Neural progenitor cell (in vitro differentiated cells): ENCODE measurements around the gene CD63. TPM values are rescaled to one million over a fixed set of nuclear protein-coding genes. Genes with fewer than 3 reads are reported as not detected.
A peak's percentile ranks its signal among the peaks of the same experiment; 100 is the strongest.

ENCODE experiments used
- DNase-seq: peaks from one replicate; pipeline ENCODE4 v3.0.0-alpha.2; 2016; ENCODE audit warnings: low spot score
- H2AFZ ChIP-seq: fragments of 200-600 bp; sonication (generic); replicated peaks from 2 replicates; pipeline ENCODE4 v1.6.1; 2016; ENCODE audit warnings: antibody characterized with exemption
- H3F3A ChIP-seq: fragments of 200-600 bp; sonication (generic); 2 replicates; pipeline ENCODE4 v1.6.1; 2016; ENCODE audit warnings: antibody characterized with exemption, low read depth
- H3K27ac ChIP-seq: fragments of 200-600 bp; sonication (generic); 2 replicates; pipeline ENCODE4 v1.5.1; 2016; ENCODE audit warnings: mild to moderate bottlenecking
- H3K27me3 ChIP-seq: fragments of 200-600 bp; sonication (generic); 2 replicates; pipeline ENCODE4 v1.6.1; 2016; ENCODE audit warnings: mild to moderate bottlenecking, moderate library complexity
- H3K36me3 ChIP-seq: fragments of 200-600 bp; sonication (generic); 2 replicates; pipeline ENCODE4 v1.5.1; 2016
- H3K4me1 ChIP-seq: fragments of 200-600 bp; sonication (generic); 2 replicates; pipeline ENCODE4 v1.6.1; 2016; ENCODE audit warnings: mixed run types
- H3K4me2 ChIP-seq: fragments of 200-600 bp; sonication (generic); 2 replicates; pipeline ENCODE4 v1.6.1; 2016
- H3K4me3 ChIP-seq: fragments of 200-600 bp; sonication (generic); 2 replicates; pipeline ENCODE4 v1.5.1; 2016
- H3K79me2 ChIP-seq: fragments of 200-600 bp; sonication (generic); 2 replicates; pipeline ENCODE4 v1.6.1; 2016; ENCODE audit warnings: low read depth
- H3K9ac ChIP-seq: fragments of 200-600 bp; sonication (generic); 2 replicates; pipeline ENCODE4 v1.6.1; 2016
- H3K9me3 ChIP-seq: fragments of 200-600 bp; sonication (generic); 2 replicates; pipeline ENCODE4 v1.5.1; 2016; ENCODE audit warnings: low read depth
- H4K20me1 ChIP-seq: fragments of 200-600 bp; sonication (generic); 2 replicates; pipeline ENCODE4 v1.6.1; 2016; ENCODE audit warnings: low read depth
- H3K27ac Mint-ChIP-seq: 3 replicates; pipeline ENCODE4 v1.8.0; 2021; ENCODE audit warnings: mixed read lengths
- H3K27me3 Mint-ChIP-seq: 2 replicates; pipeline ENCODE4 v1.8.0; 2022; ENCODE audit warnings: low read depth, mild to moderate bottlenecking, inconsistent platforms, moderate library complexity, mixed read lengths; ENCODE audit not compliant: insufficient read depth
- H3K36me3 Mint-ChIP-seq: 3 replicates; pipeline ENCODE4 v1.8.0; 2021; ENCODE audit warnings: mixed read lengths
- H3K4me1 Mint-ChIP-seq: 3 replicates; pipeline ENCODE4 v1.8.0; 2021; ENCODE audit warnings: mixed read lengths
- H3K4me3 Mint-ChIP-seq: 3 replicates; pipeline ENCODE4 v1.8.0; 2021; ENCODE audit warnings: mild to moderate bottlenecking, moderate library complexity, mixed read lengths
- H3K9me3 Mint-ChIP-seq: 3 replicates; pipeline ENCODE4 v1.8.0; 2020; ENCODE audit warnings: mixed read lengths
- CTCF ChIP-seq: fragments of 200-600 bp; sonication (generic); IDR thresholded peaks from 2 replicates; pipeline ENCODE4 v1.5.1; 2017; ENCODE audit warnings: antibody characterized with exemption, mild to moderate bottlenecking
- EZH2 ChIP-seq: fragments of 200-600 bp; sonication (generic); IDR thresholded peaks from 2 replicates; pipeline ENCODE4 v1.6.1; 2017; ENCODE audit warnings: antibody characterized with exemption, mild to moderate bottlenecking, moderate library complexity
- EZH2phosphoT487 ChIP-seq: fragments of 200-600 bp; sonication (generic); IDR thresholded peaks from 2 replicates; pipeline ENCODE4 v1.6.1; 2017; ENCODE audit warnings: antibody characterized with exemption
- total RNA-seq: library from RNA; depleted of rRNA; stranded (reverse); fragments of >200 nt; gene quantifications from 2 replicates; pipeline ENCODE4 v1.2.3, GENCODE V29; 2015; ENCODE audit warnings: low replicate concordance

The CD63 gene
- total RNA-seq, 1 donor from 2014 or later, result 305 TPM

- Mint-ChIP-seq H3K27ac (peak overlapping the region; percentile 97), H3K27me3 (peaks cover 5% of the 10 kb centered on the region), H3K36me3 (no peaks in the 10 kb centered on the region), H3K9me3 (no peaks in the 10 kb centered on the region), H3K4me1 (peaks cover 31% of the 10 kb centered on the region), H3K4me3 (peak overlapping the region; percentile 85)
- Histone ChIP-seq H3K36me3 (no peaks in the 10 kb centered on the region), H3F3A (peaks cover 33% of the 10 kb centered on the region), H3K9me3 (no peaks in the 10 kb centered on the region), H3K4me1 (peaks cover 16% of the 10 kb centered on the region), H3K9ac (no peak overlapping the region), H2AFZ (peak overlapping the region; percentile 81), H3K4me3 (peak overlapping the region; percentile 67), H3K27ac (peak overlapping the region; percentile 85), H3K27me3 (no peaks in the 10 kb centered on the region), H4K20me1 (no peaks in the 10 kb centered on the region), H3K4me2 (peak overlapping the region; percentile 94), H3K79me2 (peaks cover 8% of the 10 kb centered on the region)
- TF ChIP-seq CTCF, result peak; percentile 96
- TF ChIP-seq EZH2phosphoT487, result no peak
- peak; percentile 95 for DNase-seq
These were observed 9.6 kb upstream of the CD63 start for GRCh38 chr12:55738123-55739024.

- H4K20me1 ChIP-seq, result no peaks in the 10 kb centered on the region
- Mint-ChIP-seq H3K4me3 (peak overlapping the region; percentile 85), H3K27me3 (peaks cover 5% of the 10 kb centered on the region), H3K9me3 (no peaks in the 10 kb centered on the region), H3K27ac (peak overlapping the region; percentile 97), H3K4me1 (peaks cover 30% of the 10 kb centered on the region), H3K36me3 (no peaks in the 10 kb centered on the region)
- H3K4me3 ChIP-seq, result peak overlapping the region; percentile 67
- H2AFZ ChIP-seq, result peak overlapping the region; percentile 81
- H3K4me2 ChIP-seq, result peak overlapping the region; percentile 94
- H3K27me3 ChIP-seq, result no peaks in the 10 kb centered on the region
- DNase-seq, result peak; percentile 74
- H3K27ac ChIP-seq, result peak overlapping the region; percentile 85
- H3K9ac ChIP-seq, result no peak overlapping the region
- TF ChIP-seq EZH2 (no peak), CTCF (no peak), EZH2phosphoT487 (no peak)
- no peaks in the 10 kb centered on the region for H3K9me3 ChIP-seq
- peaks cover 30% of the 10 kb centered on the region for H3F3A ChIP-seq
- H3K4me1 ChIP-seq, result peaks cover 16% of the 10 kb centered on the region
- H3K79me2 ChIP-seq, result peaks cover 7% of the 10 kb centered on the region
- no peaks in the 10 kb centered on the region for H3K36me3 ChIP-seq
These were observed 8.8 kb upstream of the CD63 start for GRCh38 chr12:55737581-55738122.

GRCh38 chr12:55736780-55737580, 8.2 kb upstream of the CD63 start:
- Histone ChIP-seq H3K9me3 (no peaks in the 10 kb centered on the region), H2AFZ (no peak overlapping the region), H3K4me2 (peak overlapping the region; percentile 94), H3K36me3 (no peaks in the 10 kb centered on the region), H3K79me2 (peaks cover 5% of the 10 kb centered on the region), H3K27ac (no peak overlapping the region), H3K9ac (no peak overlapping the region), H4K20me1 (no peaks in the 10 kb centered on the region), H3K27me3 (no peaks in the 10 kb centered on the region), H3K4me3 (peak overlapping the region; percentile 67), H3F3A (peaks cover 27% of the 10 kb centered on the region), H3K4me1 (peaks cover 13% of the 10 kb centered on the region)
- DNase-seq, result peak; percentile 81
- Mint-ChIP-seq H3K27me3 (peaks cover 5% of the 10 kb centered on the region), H3K27ac (peak overlapping the region; percentile 97), H3K4me3 (peak overlapping the region; percentile 85), H3K4me1 (peaks cover 25% of the 10 kb centered on the region), H3K9me3 (no peaks in the 10 kb centered on the region), H3K36me3 (no peaks in the 10 kb centered on the region)
- TF ChIP-seq EZH2 (no peak), CTCF (peak; percentile 89)
